GM10248 (cell line): ENCODE measurements around the gene RSRC2.
A peak's percentile ranks its signal among the peaks of the same experiment; 100 is the strongest.

ENCODE experiments used
- CTCF ChIA-PET: fragments of 300-600 bp; sonication (Branson Sonifier 250); formaldehyde crosslinking; extraction: SDS; loops from one replicate; lab custom pipeline; 2021; ENCODE audit warnings: antibody characterized with exemption; lab: Yijun Ruan, JAX
- POLR2A ChIA-PET: fragments of 350-650 bp; sonication (Branson Sonifier 250); formaldehyde crosslinking; extraction: SDS; loops from one replicate; lab custom pipeline; 2020; ENCODE audit warnings: antibody characterized with exemption; lab: Yijun Ruan, JAX
- DNase-seq: peaks from one replicate; pipeline ENCODE4 v3.0.0; 2012; ENCODE audit errors: extremely low spot score
- TF ChIP-seq, protein P1 (sequence below): IDR thresholded peaks from 2 replicates; pipeline ENCODE4 v1.5.1; 2012; ENCODE audit warnings: mild to moderate bottlenecking, low read depth; ENCODE audit errors: extremely low read depth, missing control alignments, control extremely low read depth

The RSRC2 gene

DNA sequence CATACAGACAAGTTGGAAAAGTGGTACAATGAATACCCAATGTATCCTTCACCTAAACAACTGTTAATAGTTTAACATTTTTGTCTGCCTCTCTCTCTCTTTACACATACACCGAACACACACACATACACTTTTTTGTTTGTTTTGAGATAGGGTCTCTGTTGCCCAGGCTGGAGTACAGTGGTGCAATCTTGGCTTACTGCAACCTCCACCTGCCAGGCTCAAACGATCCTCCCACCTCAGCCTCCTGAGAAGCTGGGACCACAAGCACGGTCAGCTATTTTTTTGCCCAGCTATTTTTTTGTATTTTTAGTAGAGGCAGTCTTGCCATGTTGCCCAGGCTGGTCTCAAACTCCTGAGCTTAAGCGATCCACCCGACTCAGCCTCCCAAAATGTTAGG, 42.8 kb downstream of the RSRC2 start:
- TF ChIP-seq, protein P1, sequence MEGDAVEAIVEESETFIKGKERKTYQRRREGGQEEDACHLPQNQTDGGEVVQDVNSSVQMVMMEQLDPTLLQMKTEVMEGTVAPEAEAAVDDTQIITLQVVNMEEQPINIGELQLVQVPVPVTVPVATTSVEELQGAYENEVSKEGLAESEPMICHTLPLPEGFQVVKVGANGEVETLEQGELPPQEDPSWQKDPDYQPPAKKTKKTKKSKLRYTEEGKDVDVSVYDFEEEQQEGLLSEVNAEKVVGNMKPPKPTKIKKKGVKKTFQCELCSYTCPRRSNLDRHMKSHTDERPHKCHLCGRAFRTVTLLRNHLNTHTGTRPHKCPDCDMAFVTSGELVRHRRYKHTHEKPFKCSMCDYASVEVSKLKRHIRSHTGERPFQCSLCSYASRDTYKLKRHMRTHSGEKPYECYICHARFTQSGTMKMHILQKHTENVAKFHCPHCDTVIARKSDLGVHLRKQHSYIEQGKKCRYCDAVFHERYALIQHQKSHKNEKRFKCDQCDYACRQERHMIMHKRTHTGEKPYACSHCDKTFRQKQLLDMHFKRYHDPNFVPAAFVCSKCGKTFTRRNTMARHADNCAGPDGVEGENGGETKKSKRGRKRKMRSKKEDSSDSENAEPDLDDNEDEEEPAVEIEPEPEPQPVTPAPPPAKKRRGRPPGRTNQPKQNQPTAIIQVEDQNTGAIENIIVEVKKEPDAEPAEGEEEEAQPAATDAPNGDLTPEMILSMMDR, result no peak
- no peak for DNase-seq
- POLR2A ChIA-PET, result interaction anchor here (0.7 to 1.6 kb wide), 2 partner anchors 17 to 84 kb away, joined by 3 to 7 read pairs; partner anchors contain the start of gene ZCCHC8
- CTCF ChIA-PET, result interaction anchor here (1.3 to 4.7 kb wide), 4 partner anchors 12 to 84 kb away, joined by 3 to 35 read pairs (median 8); partner anchors contain the start of gene ZCCHC8

DNA sequence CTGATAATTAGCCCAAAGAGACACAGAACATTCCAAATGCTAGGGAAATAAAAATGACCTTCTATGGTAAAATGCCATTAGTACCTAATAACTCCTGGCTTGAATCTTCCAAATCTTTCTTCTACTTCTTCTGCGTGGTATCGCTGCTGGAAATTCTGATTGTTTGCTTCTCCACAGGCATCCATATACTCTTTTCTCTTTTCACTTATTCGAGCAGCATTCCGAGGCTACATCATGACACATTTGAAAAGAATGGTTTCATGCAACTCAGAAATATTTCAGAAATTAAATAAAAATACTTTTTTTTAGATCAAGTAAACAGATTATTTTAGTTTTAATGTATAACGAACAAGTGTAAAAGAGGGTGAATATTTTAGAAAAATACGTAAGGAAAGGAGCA, 44.9 kb downstream of the RSRC2 start:
- DNase-seq, result no peak
- ChIA-PET CTCF (interaction anchor here (1.3 to 2.6 kb wide), 2 partner anchors 10 to 82 kb away, joined by 4 to 8 read pairs; no protein-coding TSS in a partner anchor), POLR2A (no interaction called here)
- TF ChIP-seq, protein P1, result no peak

DNA sequence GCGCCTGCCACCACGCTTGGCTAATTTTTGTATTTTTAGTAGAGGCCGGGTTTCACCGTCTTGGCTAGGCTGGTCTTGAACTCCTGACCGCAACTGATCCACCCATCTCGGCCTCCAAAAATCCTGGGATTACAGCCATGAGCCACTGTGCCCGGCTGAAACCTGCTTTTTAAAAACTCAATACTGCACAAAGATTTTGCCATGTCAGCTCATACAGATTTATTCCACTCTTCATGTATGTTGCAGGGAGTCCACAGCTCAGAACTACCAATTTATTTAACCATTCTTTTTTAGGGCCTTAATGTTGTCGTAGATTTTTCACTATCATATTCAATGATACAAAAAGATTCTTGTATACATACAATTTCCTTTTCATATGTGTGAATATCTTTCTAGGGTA, 46.0 kb downstream of the RSRC2 start:
- no peak for DNase-seq
- ChIA-PET POLR2A (no interaction called here), CTCF (interaction anchor here (1.2 to 2.6 kb wide), 4 partner anchors 8 to 81 kb away, joined by 3 to 8 read pairs (median 4); no protein-coding TSS in a partner anchor)
- TF ChIP-seq, protein P1, result no peak

DNA sequence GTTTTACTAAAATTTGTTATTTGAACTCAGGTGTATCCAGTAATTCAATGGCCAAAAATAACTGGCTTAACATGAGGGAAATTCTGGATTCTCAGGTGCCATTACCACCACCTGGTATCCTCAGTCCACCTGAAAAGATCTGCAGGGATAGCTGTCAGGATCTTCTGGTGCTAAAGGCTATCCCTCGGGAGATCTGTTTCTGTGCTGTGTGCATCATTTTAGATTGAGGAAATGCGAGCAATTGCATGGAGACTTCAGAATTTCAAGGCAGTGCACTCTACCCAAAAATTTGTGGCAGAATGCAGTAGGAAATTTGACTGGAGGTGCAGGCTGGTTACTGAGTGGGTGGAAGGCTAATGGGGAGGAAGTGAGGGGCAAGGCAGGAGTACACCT, 52.4 kb downstream of the RSRC2 start:
- TF ChIP-seq, protein P1, result no peak
- no peak for DNase-seq
- ChIA-PET CTCF (interaction anchor here (1.6 to 8.1 kb wide), 7 partner anchors 11 to 138 kb away, joined by 5 to 154 read pairs (median 35); no protein-coding TSS in a partner anchor), POLR2A (interaction anchor here (0.5 to 1.4 kb wide), 2 partner anchors 57 to 75 kb away, joined by 4 to 6 read pairs; no protein-coding TSS in a partner anchor)

DNA sequence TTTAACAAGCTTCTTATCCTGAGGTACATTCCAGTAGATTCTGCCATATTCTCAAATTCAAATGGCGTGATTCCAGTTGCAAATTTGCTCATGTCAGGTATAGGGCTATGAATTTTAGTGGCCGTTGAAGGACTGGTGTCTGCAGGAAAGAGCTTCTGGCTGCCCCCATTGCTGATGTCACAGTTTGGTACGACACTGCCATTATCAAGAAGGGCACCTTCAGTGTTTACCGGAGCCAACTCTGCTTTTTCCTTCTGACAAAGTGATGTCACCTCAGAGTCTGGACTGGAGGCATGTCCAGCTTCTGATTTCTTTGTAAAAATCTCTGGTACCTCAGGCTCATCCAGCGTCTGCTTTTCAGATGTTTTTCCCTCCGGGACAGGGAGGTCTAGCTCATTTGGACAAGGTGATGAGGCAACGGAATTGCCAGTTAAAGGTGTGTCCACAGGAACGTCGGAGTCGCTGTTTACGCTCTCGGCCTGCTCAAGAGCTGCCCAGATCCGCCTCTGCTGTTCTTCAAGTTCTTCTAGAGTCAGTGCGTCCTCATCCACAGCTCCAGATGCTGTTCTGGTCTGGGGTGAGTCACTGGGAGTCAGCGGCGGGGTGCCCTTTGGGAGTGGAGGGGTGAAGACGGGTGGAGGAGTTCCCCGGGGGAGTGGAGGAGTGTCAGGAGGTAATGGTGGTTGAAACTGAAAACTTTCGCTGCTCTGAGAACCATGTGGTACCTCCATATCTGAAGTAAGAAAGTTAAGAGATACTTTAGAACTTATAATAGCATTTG, 53.0 kb downstream of the RSRC2 start:
- DNase-seq, result peak; percentile 43
- TF ChIP-seq, protein P1, result no peak
- POLR2A ChIA-PET, result interaction anchor here (0.5 to 1.4 kb wide), 2 partner anchors 57 to 74 kb away, joined by 4 to 6 read pairs; no protein-coding TSS in a partner anchor
- CTCF ChIA-PET, result interaction anchor here (0.6 to 8.1 kb wide), 13 partner anchors 11 to 184 kb away, joined by 3 to 154 read pairs (median 5); no protein-coding TSS in a partner anchor
